Astrocyte (in vitro differentiated cells and primary cell): ENCODE measurements around the gene MACROH2A1.

Source experiments
- CTCF ChIP-seq: IDR thresholded peaks from 2 replicates; pipeline ENCODE4 v1.5.1; 2011; ENCODE audit warnings: low read depth, mild to moderate bottlenecking, inconsistent platforms, low read length, moderate library complexity; ENCODE audit not compliant: insufficient read depth
- EZH2 ChIP-seq: IDR thresholded peaks from 2 replicates; pipeline ENCODE4 v1.6.1; 2012; ENCODE audit warnings: mild to moderate bottlenecking, low read length, inconsistent platforms; ENCODE audit not compliant: insufficient read depth

GRCh38 chr5:135319458-135319857 lies 79.6 kb downstream of the MACROH2A1 start:
- no peak for TF ChIP-seq CTCF
- TF ChIP-seq EZH2, result no peak
